Skeletal muscle satellite cell (primary cell): ENCODE data around the gene RAB22A.

Source experiments
- H3K27me3 ChIP-seq: 2 replicates; pipeline ENCODE4 v1.7.0; 2013; ENCODE audit warnings: low read length; ENCODE audit not compliant: control insufficient read depth, insufficient read depth
- H3K36me3 ChIP-seq: 2 replicates; pipeline ENCODE4 v1.7.0; 2013; ENCODE audit warnings: mild to moderate bottlenecking, control low read depth, low read length; ENCODE audit not compliant: insufficient read depth
- H3K4me1 ChIP-seq: 2 replicates; pipeline ENCODE4 v1.7.0; 2013; ENCODE audit warnings: low read length; ENCODE audit not compliant: control insufficient read depth, insufficient read depth
- H3K4me2 ChIP-seq: 2 replicates; pipeline ENCODE4 v1.7.0; 2013; ENCODE audit warnings: mild to moderate bottlenecking, low read length
- H3K4me3 ChIP-seq: 2 replicates; pipeline ENCODE4 v1.7.0; 2013; ENCODE audit warnings: low read length
- H3K9ac ChIP-seq: 2 replicates; pipeline ENCODE4 v1.7.0; 2013; ENCODE audit warnings: mild to moderate bottlenecking, low read depth, low read length, moderate library complexity
- H3K9me3 ChIP-seq: replicated peaks from 2 replicates; pipeline ENCODE4 v1.7.0; 2013; ENCODE audit warnings: mild to moderate bottlenecking, control low read depth, low read length

The RAB22A gene

GRCh38 chr20:58377017-58377416 is 67.5 kb downstream of the RAB22A start:
- Histone ChIP-seq H3K27me3 (no peaks in the 10 kb centered on the region), H3K9ac (no peak overlapping the region), H3K9me3 (no peaks in the 10 kb centered on the region), H3K4me1 (peaks cover 3% of the 10 kb centered on the region), H3K36me3 (no peaks in the 10 kb centered on the region), H3K4me2 (no peak overlapping the region), H3K4me3 (no peak overlapping the region)

GRCh38 chr20:58377766-58378401 is 68.4 kb downstream of the RAB22A start:
- no peaks in the 10 kb centered on the region for H3K36me3 ChIP-seq
- H3K9ac ChIP-seq: no peak overlapping the region
- no peaks in the 10 kb centered on the region for H3K27me3 ChIP-seq
- H3K4me3 ChIP-seq: no peak overlapping the region
- peaks cover 3% of the 10 kb centered on the region for H3K4me1 ChIP-seq
- no peaks in the 10 kb centered on the region for H3K9me3 ChIP-seq
- peak overlapping the region; percentile 60 for H3K4me2 ChIP-seq

GRCh38 chr20:58378704-58379103 is 69.2 kb downstream of the RAB22A start:
- H3K4me2 ChIP-seq: no peak overlapping the region
- no peak overlapping the region for H3K4me3 ChIP-seq
- H3K4me1 ChIP-seq: peaks cover 3% of the 10 kb centered on the region
- H3K9ac ChIP-seq: no peak overlapping the region
- H3K27me3 ChIP-seq: no peaks in the 10 kb centered on the region
- H3K9me3 ChIP-seq: no peaks in the 10 kb centered on the region
- H3K36me3 ChIP-seq: no peaks in the 10 kb centered on the region

- Histone ChIP-seq H3K9me3 (no peaks in the 10 kb centered on the region), H3K4me2 (no peak overlapping the region), H3K4me1 (peaks cover 13% of the 10 kb centered on the region), H3K4me3 (no peak overlapping the region), H3K27me3 (no peaks in the 10 kb centered on the region), H3K36me3 (no peaks in the 10 kb centered on the region), H3K9ac (no peak overlapping the region)
Measured at GRCh38 chr20:58381627-58382026, 72.1 kb downstream of the RAB22A start.

DNA sequence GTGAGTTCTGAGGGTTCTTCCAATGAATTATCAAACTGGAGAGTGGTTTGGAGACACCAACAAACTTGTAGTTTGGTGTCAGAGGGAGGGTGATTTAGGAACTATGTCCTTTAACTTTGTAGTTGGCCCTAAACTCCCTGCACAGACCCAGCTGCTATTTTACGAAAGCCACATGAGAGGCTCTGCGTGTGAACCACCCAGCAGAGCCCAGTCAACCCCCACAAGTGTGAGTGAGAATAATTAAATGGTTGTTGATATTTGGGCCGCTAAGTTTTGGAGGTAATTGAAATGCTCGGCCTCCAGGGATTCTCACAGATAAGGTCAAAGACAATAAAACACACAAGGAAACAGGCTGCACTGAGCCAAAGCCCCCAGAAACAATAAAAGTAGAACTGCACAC is 72.6 kb downstream of the RAB22A start:
- Histone ChIP-seq H3K4me2 (no peak overlapping the region), H3K9ac (no peak overlapping the region), H3K4me1 (peaks cover 13% of the 10 kb centered on the region), H3K27me3 (no peaks in the 10 kb centered on the region), H3K9me3 (no peaks in the 10 kb centered on the region), H3K36me3 (no peaks in the 10 kb centered on the region), H3K4me3 (no peak overlapping the region)

DNA sequence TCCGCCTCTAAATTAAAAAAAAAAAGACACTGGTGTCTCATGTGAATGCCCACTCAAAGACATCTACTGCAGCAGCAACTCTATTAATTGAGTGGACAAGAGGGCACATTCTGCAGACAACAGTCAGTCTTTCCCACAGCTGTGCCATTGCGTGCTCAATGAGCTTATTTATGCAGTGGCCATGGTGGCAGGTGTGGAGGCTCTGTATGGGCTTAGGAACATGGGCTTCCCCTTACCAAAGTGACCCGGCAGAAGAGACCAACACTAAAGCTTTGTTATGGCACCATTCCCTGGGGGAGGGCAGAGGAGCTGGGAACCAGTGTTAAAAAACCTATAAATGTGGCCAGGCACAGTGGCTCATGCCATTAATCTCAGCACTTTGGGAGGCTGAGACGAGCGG is 75.3 kb downstream of the RAB22A start:
- Histone ChIP-seq H3K36me3 (peaks cover 2% of the 10 kb centered on the region), H3K4me2 (no peak overlapping the region), H3K4me1 (peaks cover 13% of the 10 kb centered on the region), H3K9me3 (no peaks in the 10 kb centered on the region), H3K27me3 (no peaks in the 10 kb centered on the region), H3K9ac (no peak overlapping the region), H3K4me3 (no peak overlapping the region)

DNA sequence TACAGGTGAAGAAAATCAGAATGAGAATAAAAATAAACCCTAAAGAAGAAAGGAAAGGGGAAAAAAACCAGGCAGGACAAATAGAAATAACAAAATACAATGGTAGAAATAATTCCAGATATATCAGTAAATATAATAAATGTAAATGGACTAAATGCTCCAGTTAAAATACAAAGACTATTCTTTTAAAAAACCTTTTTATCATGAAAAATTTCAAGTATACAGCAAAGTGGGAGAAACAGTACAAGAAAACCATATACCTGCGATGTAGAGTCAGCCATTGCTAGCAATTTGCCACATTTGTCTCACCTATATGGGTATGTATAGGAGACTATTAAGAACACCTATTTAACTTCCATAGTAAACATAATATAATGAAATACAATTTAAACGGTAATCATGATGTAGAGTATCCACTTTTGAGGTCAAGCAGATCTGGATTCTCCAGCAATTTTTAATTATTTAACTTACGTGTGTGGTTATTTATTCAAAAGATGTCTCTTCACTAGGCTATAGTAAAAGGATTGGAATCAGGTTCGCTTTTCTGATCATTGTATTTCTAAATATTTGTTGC is 78.6 kb downstream of the RAB22A start:
- no peaks in the 10 kb centered on the region for H3K9me3 ChIP-seq
- no peaks in the 10 kb centered on the region for H3K27me3 ChIP-seq
- peaks cover 21% of the 10 kb centered on the region for H3K36me3 ChIP-seq
- peak overlapping the region; percentile 79 for H3K4me2 ChIP-seq
- peak overlapping the region; percentile 69 for H3K4me3 ChIP-seq
- peaks cover 37% of the 10 kb centered on the region for H3K4me1 ChIP-seq
- H3K9ac ChIP-seq: peak overlapping the region; percentile 62

DNA sequence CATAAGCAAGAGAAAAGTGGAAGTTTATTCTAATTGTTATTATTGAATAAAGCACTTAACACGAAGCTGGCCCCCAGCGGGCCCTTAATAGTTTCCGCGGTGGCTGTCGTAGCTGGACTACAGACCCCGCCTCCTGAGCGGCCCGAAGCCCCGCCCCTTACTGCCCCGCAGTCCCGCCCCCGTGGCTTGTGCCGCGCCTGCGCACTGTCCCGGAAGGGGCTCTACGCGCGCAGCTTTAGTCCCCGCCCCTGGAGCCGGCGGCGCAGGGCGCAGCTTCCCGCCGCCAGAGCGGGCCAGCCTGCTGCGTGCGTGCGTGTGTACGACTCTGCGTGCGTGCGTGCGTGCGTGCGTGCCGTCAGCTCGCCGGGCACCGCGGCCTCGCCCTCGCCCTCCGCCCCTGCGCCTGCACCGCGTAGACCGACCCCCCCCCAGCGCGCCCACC is 79.4 kb downstream of the RAB22A start, which contains the start of gene VAPB:
TSS of gene VAPB (plus strand) at position 348 of the 442 bp plus-strand sequence. CDS start 231 bp downstream, outside the sequence.
- Histone ChIP-seq H3K9me3 (no peaks in the 10 kb centered on the region), H3K27me3 (no peaks in the 10 kb centered on the region), H3K4me2 (peak within 1 kb of the TSS; percentile 99), H3K36me3 (peaks cover 21% of the 10 kb centered on the region), H3K4me3 (peak within 1 kb of the TSS; percentile 93), H3K4me1 (peaks cover 41% of the 10 kb centered on the region), H3K9ac (peak within 1 kb of the TSS; percentile 99)

DNA sequence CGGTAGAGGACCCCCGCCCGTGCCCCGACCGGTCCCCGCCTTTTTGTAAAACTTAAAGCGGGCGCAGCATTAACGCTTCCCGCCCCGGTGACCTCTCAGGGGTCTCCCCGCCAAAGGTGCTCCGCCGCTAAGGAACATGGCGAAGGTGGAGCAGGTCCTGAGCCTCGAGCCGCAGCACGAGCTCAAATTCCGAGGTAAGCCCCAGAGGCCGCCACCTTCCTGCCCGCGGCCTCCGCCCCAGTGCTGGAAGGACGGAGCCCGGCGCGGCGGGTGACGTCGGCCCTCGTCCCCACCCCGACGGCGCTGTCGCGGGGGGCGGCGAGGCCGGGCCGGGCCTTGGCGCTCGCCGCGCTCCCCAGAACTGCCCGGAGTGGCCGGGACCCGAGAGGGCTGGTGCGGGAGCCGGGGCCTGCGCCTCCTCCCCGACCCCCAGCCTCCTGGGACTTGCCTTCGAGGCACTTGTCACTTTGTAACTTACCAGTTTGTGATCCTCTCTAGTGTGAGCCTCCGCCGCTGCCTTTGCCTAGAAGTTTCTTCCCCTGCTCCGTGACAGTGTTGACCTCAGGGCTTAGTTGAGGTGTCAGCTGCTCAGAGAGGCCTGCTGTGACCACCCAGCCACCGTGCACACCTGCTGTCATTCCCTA is 79.9 kb downstream of the RAB22A start:
- H3K4me3 ChIP-seq: peak overlapping the region; percentile 93
- H3K36me3 ChIP-seq: peaks cover 21% of the 10 kb centered on the region
- no peaks in the 10 kb centered on the region for H3K9me3 ChIP-seq
- peak overlapping the region; percentile 99 for H3K4me2 ChIP-seq
- no peaks in the 10 kb centered on the region for H3K27me3 ChIP-seq
- H3K9ac ChIP-seq: peak overlapping the region; percentile 99
- H3K4me1 ChIP-seq: peaks cover 41% of the 10 kb centered on the region

- peaks cover 21% of the 10 kb centered on the region for H3K36me3 ChIP-seq
- H3K9me3 ChIP-seq: no peaks in the 10 kb centered on the region
- peaks cover 39% of the 10 kb centered on the region for H3K4me1 ChIP-seq
- peak overlapping the region; percentile 99 for H3K9ac ChIP-seq
- H3K4me2 ChIP-seq: peak overlapping the region; percentile 99
- no peaks in the 10 kb centered on the region for H3K27me3 ChIP-seq
- peak overlapping the region; percentile 93 for H3K4me3 ChIP-seq
Measured at GRCh38 chr20:58389968-58390658, 80.6 kb downstream of the RAB22A start.

- H3K4me3 ChIP-seq: peak overlapping the region; percentile 93
- peaks cover 21% of the 10 kb centered on the region for H3K36me3 ChIP-seq
- peak overlapping the region; percentile 99 for H3K4me2 ChIP-seq
- H3K4me1 ChIP-seq: peaks cover 34% of the 10 kb centered on the region
- H3K9me3 ChIP-seq: no peaks in the 10 kb centered on the region
- no peaks in the 10 kb centered on the region for H3K27me3 ChIP-seq
- H3K9ac ChIP-seq: no peak overlapping the region
Measured at GRCh38 chr20:58390659-58391035, 81.1 kb downstream of the RAB22A start.
